HL-60 (cell line): ENCODE data around the gene FEZ2.

Experiments used
- CTCF ChIP-seq: IDR thresholded peaks from one replicate; pipeline ENCODE4 v1.5.1; 2011; ENCODE audit warnings: low read length, control low read depth, inconsistent platforms; ENCODE audit not compliant: insufficient read depth
- GABPA ChIP-seq: IDR thresholded peaks from 2 replicates; pipeline ENCODE4 v1.6.1; 2012; ENCODE audit warnings: low read depth
- POLR2AphosphoS5 ChIP-seq: IDR thresholded peaks from 2 replicates; pipeline ENCODE4 v1.6.1; 2012; ENCODE audit warnings: low read depth
- TF ChIP-seq, protein P1 (sequence below): IDR thresholded peaks from 2 replicates; pipeline ENCODE4 v1.6.1; 2012; ENCODE audit warnings: low read depth; ENCODE audit not compliant: insufficient replicate concordance

- TF ChIP-seq CTCF: no peak
- no peak for TF ChIP-seq POLR2AphosphoS5
- TF ChIP-seq, protein P1, sequence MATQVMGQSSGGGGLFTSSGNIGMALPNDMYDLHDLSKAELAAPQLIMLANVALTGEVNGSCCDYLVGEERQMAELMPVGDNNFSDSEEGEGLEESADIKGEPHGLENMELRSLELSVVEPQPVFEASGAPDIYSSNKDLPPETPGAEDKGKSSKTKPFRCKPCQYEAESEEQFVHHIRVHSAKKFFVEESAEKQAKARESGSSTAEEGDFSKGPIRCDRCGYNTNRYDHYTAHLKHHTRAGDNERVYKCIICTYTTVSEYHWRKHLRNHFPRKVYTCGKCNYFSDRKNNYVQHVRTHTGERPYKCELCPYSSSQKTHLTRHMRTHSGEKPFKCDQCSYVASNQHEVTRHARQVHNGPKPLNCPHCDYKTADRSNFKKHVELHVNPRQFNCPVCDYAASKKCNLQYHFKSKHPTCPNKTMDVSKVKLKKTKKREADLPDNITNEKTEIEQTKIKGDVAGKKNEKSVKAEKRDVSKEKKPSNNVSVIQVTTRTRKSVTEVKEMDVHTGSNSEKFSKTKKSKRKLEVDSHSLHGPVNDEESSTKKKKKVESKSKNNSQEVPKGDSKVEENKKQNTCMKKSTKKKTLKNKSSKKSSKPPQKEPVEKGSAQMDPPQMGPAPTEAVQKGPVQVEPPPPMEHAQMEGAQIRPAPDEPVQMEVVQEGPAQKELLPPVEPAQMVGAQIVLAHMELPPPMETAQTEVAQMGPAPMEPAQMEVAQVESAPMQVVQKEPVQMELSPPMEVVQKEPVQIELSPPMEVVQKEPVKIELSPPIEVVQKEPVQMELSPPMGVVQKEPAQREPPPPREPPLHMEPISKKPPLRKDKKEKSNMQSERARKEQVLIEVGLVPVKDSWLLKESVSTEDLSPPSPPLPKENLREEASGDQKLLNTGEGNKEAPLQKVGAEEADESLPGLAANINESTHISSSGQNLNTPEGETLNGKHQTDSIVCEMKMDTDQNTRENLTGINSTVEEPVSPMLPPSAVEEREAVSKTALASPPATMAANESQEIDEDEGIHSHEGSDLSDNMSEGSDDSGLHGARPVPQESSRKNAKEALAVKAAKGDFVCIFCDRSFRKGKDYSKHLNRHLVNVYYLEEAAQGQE: no peak
- TF ChIP-seq GABPA: no peak
Measured at GRCh38 chr2:36584148-36584794, 13.7 kb downstream of the FEZ2 start.
